Measurements from ENCODE around the gene ADGRE2.
"Not testable (repeated sequence)": the region's sequence is repeated elsewhere in the genome, so short reads cannot be mapped to it uniquely, and the experiment has no call there.

ADGRE2 gene

GRCh38 chr19:14779151-14779550 is 791 bp upstream of the ADGRE2 start:
- no peak for DNase-seq (ENCODE audit: low read depth)

- DNase-seq (ENCODE audit: low read depth) = not testable (repeated sequence)
Observed at GRCh38 chr19:14777645-14778044, 715 bp downstream of the ADGRE2 start.

- DNase-seq (ENCODE audit: low read depth) = no peak
Observed at GRCh38 chr19:14775869-14776586, 2.3 kb downstream of the ADGRE2 start.

DNA sequence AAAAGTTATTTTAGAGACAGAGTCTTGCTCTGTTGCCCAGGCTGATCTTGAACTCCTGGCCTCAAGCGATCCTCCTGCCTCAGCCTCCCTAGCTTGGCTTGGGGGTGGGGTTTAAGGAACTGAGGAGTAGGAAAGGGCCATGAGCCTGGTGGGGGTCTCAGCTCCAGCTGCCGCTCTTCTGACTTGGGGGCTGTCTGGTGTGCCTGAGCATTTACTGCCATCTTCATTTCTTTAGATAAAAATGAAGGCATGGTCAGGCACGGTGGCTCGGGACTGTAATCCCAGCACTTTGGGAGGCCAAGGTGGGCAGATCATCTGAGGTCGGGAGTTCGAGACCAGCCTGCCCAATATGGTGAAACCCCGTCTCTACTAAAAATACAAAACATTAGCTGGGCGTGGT is 3.0 kb downstream of the ADGRE2 start:
- not testable (repeated sequence) for DNase-seq (ENCODE audit: low read depth)

- no peak for DNase-seq (ENCODE audit: low read depth)
Observed at GRCh38 chr19:14774373-14774772, 4.0 kb downstream of the ADGRE2 start.

DNA sequence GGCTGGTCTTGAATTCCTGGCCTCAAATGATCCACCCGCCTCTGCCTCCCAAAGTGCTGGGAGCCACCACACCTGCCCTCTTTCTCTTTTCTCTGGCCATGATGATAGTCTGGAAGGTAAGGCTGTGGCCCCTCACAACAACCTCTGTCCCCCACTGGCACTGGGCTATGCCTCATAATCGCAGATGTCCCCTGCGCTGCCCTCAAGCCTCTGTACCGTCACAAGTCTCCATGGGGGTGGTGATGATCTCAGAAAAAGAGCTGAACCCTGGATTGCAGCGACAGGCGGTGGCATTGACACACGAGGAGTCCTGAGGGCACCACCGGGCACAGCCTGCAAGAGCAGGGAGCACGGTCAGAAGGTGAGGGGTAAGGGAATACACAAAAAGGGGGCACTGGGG is 4.6 kb downstream of the ADGRE2 start:
- not testable (repeated sequence) for DNase-seq (ENCODE audit: low read depth)

- DNase-seq (ENCODE audit: low read depth) = no peak
Observed at GRCh38 chr19:14772995-14773394, 5.4 kb downstream of the ADGRE2 start.

DNA sequence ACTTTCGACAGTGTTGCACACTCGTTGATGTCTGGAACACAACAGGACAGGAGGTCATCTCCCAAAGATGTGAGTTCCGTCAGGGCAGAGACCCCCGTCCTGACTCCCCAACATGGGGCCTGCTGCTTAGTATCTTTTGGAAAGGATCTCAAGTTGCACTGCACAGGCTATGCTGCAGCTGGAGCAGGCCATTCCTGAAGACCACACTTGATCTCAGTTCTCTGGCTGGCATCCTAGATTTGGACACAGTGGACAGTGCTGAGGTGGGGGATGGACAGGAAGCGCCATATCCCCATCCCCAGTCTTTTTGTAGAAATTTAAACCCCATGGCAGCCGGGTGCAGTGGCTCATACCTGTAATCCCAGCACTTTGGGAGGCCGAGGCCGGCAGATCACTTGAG is 5.9 kb downstream of the ADGRE2 start:
- no peak for DNase-seq (ENCODE audit: low read depth)

GRCh38 chr19:14770944-14771839 is 7.2 kb downstream of the ADGRE2 start:
- no peak for DNase-seq (ENCODE audit: low read depth)

GRCh38 chr19:14770136-14770535 is 8.2 kb downstream of the ADGRE2 start:
- no peak for DNase-seq (ENCODE audit: low read depth)

DNA sequence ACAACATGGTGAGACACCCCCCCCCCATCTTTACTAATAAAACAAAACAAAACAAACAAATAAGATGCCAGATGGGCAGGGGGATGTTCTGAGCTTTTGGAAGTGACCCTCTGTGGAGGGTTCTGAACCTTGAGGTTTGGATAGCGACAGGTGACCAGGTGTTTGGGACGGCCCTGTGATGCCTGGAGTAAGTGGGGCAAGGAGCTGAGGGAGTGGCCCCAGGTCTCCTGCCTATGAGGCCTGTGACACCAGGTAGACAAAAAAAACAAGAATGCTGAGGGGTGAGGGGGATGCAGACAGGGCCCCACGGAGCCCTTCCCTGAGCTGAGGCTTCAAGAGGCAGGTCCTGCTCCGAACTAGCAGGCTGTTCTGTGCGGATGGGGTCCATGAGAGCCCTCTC is 9.2 kb downstream of the ADGRE2 start:
- no peak for DNase-seq (ENCODE audit: low read depth)

DNA sequence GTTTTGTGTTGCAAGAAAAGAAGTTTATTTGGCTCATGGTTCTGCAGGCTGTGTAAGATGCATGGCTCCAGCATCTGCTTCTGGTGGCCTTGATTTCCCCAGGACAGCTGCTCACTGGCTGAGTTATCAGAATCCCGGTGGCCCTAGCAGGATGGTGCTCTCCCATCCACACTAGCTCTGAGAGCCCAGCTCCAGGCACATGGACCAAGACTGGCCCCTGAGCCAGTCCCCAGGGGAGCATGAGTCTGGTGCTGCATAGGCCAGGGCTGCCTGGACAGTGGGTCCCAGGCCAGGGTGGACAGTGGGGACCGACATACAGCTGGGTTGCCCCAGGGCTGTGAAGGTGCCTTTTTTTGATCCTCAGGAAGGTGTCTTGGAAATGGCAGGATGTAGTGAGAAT is 10.4 kb downstream of the ADGRE2 start:
- no peak for DNase-seq (ENCODE audit: low read depth)

DNA sequence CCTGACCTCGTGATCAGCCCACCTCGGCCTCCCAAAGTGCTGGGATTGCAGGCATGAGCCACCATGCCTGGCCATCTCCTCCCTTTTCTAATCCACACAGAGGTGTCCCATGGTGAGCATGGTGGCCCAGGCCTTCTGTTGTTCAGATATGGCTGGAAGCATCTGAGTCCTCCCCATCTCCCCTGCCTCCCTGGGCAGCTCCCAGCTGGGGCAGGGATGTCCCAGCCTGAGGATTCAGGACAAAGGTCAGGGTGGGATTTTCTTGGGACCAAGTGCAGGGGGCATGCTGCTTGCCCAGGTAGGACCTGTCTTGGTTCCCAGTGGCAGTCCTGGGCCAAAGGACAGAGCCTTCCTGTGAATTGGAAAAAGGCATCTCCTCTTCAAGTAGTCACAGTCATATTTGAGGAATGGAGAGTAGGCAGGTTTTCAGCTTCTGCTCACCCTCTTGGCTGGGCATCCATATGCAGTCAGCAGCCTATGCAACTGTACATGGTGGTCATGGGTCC is 10.8 kb downstream of the ADGRE2 start:
- DNase-seq (ENCODE audit: low read depth) = no peak

DNA sequence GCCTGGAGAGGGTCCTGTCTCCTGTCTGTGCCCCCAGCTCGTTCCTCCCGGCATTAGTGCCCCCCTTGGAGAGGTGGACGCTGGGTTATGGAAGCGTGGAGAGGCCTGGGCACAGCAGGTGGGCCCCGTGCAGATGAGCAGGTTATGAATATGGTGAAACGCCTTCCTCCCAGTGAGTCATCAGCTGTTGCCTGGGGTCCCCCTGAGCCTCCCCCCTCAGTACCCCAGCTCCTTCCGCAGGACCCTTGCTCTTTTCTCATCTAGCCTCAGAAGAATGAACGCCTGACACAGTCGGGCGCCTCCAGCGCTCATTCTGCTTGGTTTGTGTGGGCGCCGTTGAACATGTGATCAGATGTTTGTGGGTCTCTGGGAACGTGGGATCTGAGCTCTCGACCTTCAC is 12.5 kb downstream of the ADGRE2 start:
- not testable (repeated sequence) for DNase-seq (ENCODE audit: low read depth)

GRCh38 chr19:14765403-14765802 is 13.0 kb downstream of the ADGRE2 start:
- DNase-seq (ENCODE audit: low read depth) = not testable (repeated sequence)

- DNase-seq (ENCODE audit: low read depth) = no peak
Observed at GRCh38 chr19:14764401-14764800, 14.0 kb downstream of the ADGRE2 start.

GRCh38 chr19:14763497-14764145 is 14.7 kb downstream of the ADGRE2 start:
- DNase-seq (ENCODE audit: low read depth) = no peak

DNA sequence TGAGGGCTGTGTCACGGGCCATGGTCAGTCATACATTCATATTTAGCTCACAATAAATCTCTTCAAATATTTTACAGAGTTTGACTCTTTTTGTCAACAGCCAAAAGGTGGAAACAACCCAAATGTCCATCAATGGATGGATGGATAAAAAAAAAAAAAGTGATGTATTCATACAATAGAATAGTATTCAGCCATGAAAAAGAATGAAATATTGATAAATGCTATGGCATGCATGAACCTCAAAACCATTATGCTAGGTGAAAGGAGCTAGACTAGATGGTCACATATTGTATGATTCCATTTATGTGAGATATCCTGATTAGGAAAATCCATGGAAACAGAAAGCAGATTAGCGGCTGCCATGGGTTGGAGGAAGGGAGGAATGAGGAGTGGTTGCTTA is 16.2 kb downstream of the ADGRE2 start:
- DNase-seq (ENCODE audit: low read depth) = no peak

DNA sequence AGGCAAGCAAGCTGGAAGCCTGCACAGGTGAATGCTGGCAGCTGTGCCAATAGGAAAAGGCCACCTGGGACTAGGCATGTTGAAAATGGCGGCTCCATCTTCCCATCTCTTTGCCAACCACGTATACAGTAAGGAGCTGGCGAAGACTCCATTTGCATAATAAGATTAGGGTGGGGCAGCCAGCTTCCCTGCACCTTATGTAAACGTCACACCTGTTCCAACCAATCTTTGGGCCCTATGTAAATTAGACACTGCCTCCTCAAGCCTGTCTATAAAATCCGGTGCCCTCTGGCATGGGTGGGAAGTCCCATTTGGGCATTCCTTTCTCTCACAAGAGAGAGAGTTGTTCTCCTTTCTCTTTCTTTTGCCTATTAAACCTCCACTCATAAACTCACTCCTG is 16.8 kb downstream of the ADGRE2 start:
- no peak for DNase-seq (ENCODE audit: low read depth)

DNA sequence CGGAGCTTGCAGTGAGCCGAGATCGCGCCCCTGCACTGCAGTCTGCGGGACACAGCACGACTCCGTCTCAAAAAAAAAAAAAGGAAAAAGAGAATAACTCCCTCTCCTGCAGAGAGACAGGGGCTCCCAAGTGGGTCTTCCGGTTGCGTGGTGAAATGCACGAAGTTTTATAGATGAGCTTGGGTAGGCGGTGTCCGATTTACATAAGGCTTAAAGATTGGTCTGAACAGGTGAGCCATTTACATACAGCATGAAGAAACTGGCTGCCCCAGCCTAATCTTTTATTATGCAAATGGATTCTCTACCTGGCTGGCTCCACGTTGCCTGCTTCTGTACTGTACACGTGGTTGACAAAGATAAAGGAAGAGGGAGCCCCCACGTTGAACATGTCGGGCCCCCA is 19.5 kb downstream of the ADGRE2 start:
- DNase-seq (ENCODE audit: low read depth) = no peak

- no peak for DNase-seq (ENCODE audit: low read depth)
Observed at GRCh38 chr19:14748601-14749000, 29.8 kb downstream of the ADGRE2 start.

GRCh38 chr19:14746886-14747285 is 31.5 kb downstream of the ADGRE2 start:
- no peak for DNase-seq (ENCODE audit: low read depth)

- no peak for DNase-seq (ENCODE audit: low read depth)
Observed at GRCh38 chr19:14735915-14736314, 42.4 kb downstream of the ADGRE2 start.

All from ELR (cell line).